IPS-11a (cell line): ENCODE results near the gene RS1.

ENCODE experiments used
- H3K4me3 ChIP-seq: one replicate; pipeline ENCODE4 v1.5.1; 2013; ENCODE audit warnings: low read depth, low read length, control low read depth

RS1 gene

GRCh38 chrX:18672008-18672407 is at the start of gene RS1:
RS1 (minus strand) TSS chrX:18672108; CDS start chrX:18672068, 40 bp downstream.
- no peak within 1 kb of the TSS for H3K4me3 ChIP-seq

GRCh38 chrX:18719852-18720251 is 47.9 kb upstream of the RS1 start:
- no peak overlapping the region for H3K4me3 ChIP-seq

- no peak overlapping the region for H3K4me3 ChIP-seq
Observed at GRCh38 chrX:18714910-18715309, 43.0 kb upstream of the RS1 start.

- no peak overlapping the region for H3K4me3 ChIP-seq
Observed at GRCh38 chrX:18709833-18710232, 37.9 kb upstream of the RS1 start.

GRCh38 chrX:18707426-18708049 is 35.6 kb upstream of the RS1 start, which contains the start of gene PPEF1:
PPEF1 (plus strand) TSS chrX:18707645; CDS start chrX:18707781, 136 bp downstream.
- no peak within 1 kb of the TSS for H3K4me3 ChIP-seq

- H3K4me3 ChIP-seq, result no peak overlapping the region
Observed at GRCh38 chrX:18702362-18703195, 30.7 kb upstream of the RS1 start.

- H3K4me3 ChIP-seq, result no peak overlapping the region
Observed at GRCh38 chrX:18701621-18702361, 29.9 kb upstream of the RS1 start.

- H3K4me3 ChIP-seq, result no peak overlapping the region
Observed at GRCh38 chrX:18698737-18699650, 27.1 kb upstream of the RS1 start.

GRCh38 chrX:18696653-18697052 is 24.7 kb upstream of the RS1 start:
- no peak overlapping the region for H3K4me3 ChIP-seq

- no peak overlapping the region for H3K4me3 ChIP-seq
Observed at GRCh38 chrX:18692541-18692940, 20.6 kb upstream of the RS1 start.

- no peak overlapping the region for H3K4me3 ChIP-seq
Observed at GRCh38 chrX:18691431-18691830, 19.5 kb upstream of the RS1 start.

- no peak overlapping the region for H3K4me3 ChIP-seq
Observed at GRCh38 chrX:18687856-18688495, 16.1 kb upstream of the RS1 start.

- H3K4me3 ChIP-seq, result no peak overlapping the region
Observed at GRCh38 chrX:18682979-18683387, 11.1 kb upstream of the RS1 start.

GRCh38 chrX:18681996-18682395 is 10.1 kb upstream of the RS1 start:
- H3K4me3 ChIP-seq, result no peak overlapping the region

GRCh38 chrX:18677161-18677869 is 5.4 kb upstream of the RS1 start:
- H3K4me3 ChIP-seq, result no peak overlapping the region

GRCh38 chrX:18676470-18676869 is 4.6 kb upstream of the RS1 start:
- H3K4me3 ChIP-seq, result no peak overlapping the region

GRCh38 chrX:18676050-18676449 is 4.1 kb upstream of the RS1 start:
- H3K4me3 ChIP-seq, result no peak overlapping the region

- H3K4me3 ChIP-seq, result peak overlapping the region; percentile 41
Observed at GRCh38 chrX:18674788-18675735, 3.2 kb upstream of the RS1 start.
